ENCODE data around the gene CACNA1H.

The CACNA1H gene

DNA sequence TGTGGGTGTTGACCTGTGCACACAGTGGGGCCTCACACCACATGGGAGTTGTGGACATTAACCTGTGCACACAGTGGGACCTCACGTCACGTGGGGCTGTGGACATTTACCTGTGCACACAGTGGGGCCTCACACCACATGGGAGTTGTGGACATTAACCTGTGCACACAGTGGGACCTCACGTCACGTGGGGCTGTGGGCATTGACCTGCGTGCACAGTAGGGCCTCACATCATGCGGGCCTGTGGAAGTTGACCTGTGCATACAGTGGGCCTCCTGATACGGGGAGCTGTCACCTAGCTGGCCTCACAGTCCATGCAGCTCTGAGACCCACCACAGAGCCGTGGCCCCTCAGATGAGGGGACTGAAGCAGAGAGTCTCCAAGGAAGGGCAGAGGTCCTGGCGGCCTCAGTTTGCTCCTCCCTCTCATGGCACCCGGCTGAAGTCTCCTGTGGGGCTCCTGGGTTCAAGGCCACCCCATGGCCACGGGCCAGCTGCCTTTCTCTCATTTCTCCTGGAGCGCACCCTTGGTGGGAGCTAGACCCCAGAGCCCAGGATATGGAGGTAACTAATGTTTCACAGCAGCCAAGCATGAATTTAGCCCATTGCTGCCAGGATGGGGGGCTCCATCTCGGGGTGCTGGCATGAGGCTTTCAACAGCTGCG lies 21.0 kb downstream of the CACNA1H start:
- TF ChIP-seq, protein P1, sequence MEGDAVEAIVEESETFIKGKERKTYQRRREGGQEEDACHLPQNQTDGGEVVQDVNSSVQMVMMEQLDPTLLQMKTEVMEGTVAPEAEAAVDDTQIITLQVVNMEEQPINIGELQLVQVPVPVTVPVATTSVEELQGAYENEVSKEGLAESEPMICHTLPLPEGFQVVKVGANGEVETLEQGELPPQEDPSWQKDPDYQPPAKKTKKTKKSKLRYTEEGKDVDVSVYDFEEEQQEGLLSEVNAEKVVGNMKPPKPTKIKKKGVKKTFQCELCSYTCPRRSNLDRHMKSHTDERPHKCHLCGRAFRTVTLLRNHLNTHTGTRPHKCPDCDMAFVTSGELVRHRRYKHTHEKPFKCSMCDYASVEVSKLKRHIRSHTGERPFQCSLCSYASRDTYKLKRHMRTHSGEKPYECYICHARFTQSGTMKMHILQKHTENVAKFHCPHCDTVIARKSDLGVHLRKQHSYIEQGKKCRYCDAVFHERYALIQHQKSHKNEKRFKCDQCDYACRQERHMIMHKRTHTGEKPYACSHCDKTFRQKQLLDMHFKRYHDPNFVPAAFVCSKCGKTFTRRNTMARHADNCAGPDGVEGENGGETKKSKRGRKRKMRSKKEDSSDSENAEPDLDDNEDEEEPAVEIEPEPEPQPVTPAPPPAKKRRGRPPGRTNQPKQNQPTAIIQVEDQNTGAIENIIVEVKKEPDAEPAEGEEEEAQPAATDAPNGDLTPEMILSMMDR (conservative IDR thresholded peaks at IDR 0.05): no peak
- no peak overlapping the region for H3K27ac ChIP-seq

- TF ChIP-seq, protein P1 (conservative IDR thresholded peaks at IDR 0.05): no peak
- H3K27ac ChIP-seq: no peak overlapping the region
Measured at GRCh38 chr16:1174477-1175357, 21.8 kb downstream of the CACNA1H start.

DNA sequence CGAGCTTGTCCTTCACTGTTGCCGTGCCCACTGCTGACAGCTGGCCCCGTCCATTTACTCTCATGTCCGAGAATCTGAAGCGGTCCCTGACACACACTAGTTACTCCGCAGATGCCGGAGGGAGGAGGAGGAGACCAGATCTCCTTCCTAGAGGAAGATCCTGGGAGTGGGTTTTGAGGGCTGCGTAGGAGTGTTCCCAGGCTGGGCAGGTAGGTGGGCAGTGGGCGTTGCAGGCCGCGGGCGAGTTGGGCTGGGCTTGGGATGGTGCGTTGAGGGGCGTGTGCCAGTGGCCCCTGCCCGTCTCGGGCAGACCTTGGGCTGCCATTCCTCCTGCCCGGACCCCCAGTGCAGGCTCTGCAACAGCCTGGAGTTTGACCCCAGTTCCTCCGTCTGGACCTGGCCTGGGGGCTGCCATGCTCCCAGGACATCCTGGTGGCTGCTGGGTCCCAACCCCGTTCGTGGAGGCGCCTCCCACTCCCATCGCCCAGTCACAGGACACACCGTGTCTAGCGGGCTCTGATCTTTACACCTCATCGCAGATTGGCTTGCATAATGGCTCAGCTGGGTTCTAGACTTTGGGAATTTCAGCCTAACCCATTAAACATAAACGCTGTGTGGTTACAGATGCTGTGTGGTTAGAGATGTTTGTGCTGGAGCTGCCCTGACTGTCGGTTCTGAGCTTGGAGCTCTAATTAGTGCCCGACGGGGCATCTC lies 22.8 kb downstream of the CACNA1H start:
- no peak overlapping the region for H3K27ac ChIP-seq
- TF ChIP-seq, protein P1 (conservative IDR thresholded peaks at IDR 0.05): no peak

- H3K27ac ChIP-seq: no peak overlapping the region
- TF ChIP-seq, protein P1 (conservative IDR thresholded peaks at IDR 0.05): no peak
Measured at GRCh38 chr16:1176280-1176897, 23.5 kb downstream of the CACNA1H start.

GRCh38 chr16:1177053-1177452 lies 24.1 kb downstream of the CACNA1H start:
- H3K27ac ChIP-seq: no peak overlapping the region
- TF ChIP-seq, protein P1 (conservative IDR thresholded peaks at IDR 0.05): no peak

DNA sequence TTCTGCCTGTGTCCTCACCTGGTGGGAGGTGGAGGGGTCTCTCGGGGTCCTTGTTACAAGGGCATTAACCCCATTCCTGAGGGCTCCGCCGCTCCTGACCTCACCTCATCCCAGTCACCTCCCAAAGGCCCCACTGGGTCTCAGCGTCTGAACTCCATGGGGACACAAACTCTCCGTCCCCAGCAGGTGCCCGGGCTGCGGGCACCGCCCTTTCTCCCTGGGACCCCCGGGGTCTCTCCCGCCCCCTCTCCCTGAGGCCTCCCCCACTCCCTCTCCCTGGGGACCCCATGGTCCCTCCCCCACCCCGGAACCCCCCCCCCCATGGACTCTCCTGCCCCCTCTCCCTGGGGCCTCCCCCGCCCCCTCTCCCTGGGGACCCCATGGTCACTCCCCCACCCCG lies 24.8 kb downstream of the CACNA1H start:
- TF ChIP-seq, protein P1 (conservative IDR thresholded peaks at IDR 0.05): no peak
- H3K27ac ChIP-seq: no peak overlapping the region
